LHCN-M2 (cell line): ENCODE results near the gene ITPR3. TPM values are rescaled to one million over a fixed set of nuclear protein-coding genes. Genes with fewer than 3 reads are reported as not detected.
"Not testable (repeated sequence)": the region's sequence is repeated elsewhere in the genome, so short reads cannot be mapped to it uniquely, and the experiment has no call there.

ENCODE experiments used
- DNase-seq: peaks from one replicate; pipeline ENCODE4 v3.0.0-alpha.2; 2012; ENCODE audit warnings: low read depth
- total RNA-seq: library from RNA; depleted of rRNA; stranded (reverse); fragments of >200 nt; gene quantifications from 2 replicates; pipeline ENCODE4 v1.2.3, GENCODE V29; 2014

Gene ITPR3
- total RNA-seq, 1 experiment from 2014 or later: 50.1 TPM

DNA sequence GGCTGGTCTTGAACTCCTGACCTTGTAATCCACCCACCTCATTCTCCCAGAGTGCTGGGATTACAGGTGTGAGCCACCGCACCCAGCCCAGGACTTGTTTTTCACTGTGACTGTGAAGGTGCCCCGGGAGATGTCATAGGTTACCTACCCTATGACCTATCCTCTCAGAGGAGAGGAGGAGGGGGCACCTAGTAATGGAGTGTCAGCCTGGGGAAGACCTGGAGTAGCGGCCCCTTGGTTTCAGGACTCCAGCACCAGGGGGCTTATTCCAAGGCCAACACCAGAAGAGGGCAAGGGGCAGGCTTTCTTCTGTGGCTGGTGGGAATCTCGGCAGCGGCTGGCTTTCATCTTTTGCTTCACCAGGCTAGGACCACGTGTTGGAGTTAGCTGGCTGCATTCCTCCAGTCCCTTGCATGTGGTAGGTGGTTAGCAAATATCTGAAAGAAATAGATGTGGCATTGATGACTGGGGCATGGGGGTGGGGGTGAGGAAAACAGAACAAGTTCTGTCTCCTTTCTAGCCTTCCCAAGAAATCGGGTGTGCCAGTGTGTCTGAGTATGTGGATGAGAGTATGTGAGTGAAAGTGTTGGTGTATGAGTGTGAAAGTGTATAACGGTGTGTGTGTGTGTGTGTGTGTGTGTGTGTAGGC, 7.9 kb upstream of the ITPR3 start:
- peak; percentile 81 for DNase-seq

DNA sequence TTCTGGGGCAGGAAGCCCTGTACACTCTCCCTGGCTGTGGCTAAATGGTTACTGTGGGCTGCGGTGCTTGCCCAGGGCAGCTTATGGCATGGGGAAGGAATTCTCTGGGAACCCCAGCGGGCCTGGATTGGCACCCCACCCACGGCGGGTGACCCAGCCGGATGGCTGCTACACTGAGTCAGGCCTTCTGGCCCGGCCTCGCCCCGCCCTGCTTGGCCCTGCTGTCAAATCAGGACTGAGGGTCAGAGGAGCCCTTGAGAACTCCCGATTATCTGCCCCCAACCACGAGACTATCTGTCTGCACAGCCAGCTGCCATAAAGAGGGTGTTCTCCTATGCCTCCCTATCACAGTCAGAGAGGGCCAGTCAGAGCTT, 7.3 kb upstream of the ITPR3 start:
- peak; percentile 90 for DNase-seq

DNA sequence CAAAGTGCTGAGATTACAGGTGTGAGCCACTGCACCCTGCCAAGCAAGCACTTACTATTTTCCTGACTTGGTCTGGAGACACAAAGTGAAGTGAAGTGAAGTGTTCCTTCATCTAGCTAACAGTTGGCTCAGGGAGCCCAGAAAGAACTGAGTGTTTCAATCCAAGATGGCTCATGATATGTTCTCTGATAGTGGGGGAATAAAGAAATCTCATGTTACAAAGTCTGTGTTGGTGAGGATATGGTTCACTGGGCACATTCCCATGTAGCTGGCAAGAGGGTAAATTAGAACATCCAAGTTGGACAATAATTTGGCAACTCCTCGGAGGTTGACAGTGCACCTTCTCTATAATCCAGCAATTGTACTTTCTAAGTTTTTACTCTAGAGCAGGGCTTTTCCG, 5.0 kb upstream of the ITPR3 start:
- no peak for DNase-seq

DNA sequence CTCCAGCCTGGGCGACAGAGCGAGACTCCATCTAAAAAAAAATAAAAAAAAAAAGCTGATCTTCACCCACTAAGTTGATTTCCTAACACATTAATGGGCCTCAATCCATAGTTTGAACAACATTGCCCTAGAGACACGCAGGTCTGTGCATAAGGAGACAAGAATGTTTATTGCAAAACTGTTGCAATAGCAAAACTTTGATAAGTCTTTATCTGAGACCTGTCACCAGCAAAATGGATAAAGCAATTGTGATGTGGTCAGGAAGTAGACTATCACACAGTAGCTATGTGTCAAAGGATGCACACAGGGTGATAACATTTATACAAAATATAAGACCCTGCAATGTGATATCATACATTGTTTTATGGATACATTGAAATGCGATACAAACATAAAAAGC, 4.2 kb upstream of the ITPR3 start:
- DNase-seq: no peak

DNA sequence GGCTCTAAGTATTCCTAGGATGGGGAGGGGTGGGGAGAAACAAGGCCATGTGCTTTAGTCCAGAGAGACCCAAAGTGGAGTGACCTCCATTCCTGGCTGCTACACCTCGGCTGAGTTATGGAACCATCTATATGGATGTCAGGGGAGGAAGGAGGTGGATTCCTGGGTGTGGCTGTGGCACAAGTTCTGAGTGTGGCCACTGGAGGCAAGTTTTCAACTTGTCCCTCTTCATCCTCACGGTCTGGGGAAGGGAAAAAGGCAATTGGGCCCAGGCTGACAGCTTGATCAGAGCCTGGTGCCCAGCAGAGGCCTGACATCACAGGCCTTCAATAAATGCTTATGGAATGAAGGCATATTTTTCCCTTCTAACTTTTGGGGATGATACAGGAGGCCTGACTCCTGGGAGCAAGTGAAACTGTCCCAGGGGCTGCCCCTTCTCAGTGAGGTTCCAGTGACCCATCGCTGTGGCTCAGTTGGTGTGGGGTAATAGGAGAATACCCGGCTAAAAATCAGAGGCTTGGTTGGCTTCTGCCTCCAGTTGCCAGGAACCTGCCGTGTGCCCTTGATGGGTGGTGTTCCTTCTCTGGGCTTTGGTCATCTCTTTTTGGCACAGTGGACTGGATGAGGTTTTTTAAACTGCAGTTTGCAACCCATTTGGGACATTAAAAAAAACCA, 1.8 kb upstream of the ITPR3 start:
- no peak for DNase-seq

DNA sequence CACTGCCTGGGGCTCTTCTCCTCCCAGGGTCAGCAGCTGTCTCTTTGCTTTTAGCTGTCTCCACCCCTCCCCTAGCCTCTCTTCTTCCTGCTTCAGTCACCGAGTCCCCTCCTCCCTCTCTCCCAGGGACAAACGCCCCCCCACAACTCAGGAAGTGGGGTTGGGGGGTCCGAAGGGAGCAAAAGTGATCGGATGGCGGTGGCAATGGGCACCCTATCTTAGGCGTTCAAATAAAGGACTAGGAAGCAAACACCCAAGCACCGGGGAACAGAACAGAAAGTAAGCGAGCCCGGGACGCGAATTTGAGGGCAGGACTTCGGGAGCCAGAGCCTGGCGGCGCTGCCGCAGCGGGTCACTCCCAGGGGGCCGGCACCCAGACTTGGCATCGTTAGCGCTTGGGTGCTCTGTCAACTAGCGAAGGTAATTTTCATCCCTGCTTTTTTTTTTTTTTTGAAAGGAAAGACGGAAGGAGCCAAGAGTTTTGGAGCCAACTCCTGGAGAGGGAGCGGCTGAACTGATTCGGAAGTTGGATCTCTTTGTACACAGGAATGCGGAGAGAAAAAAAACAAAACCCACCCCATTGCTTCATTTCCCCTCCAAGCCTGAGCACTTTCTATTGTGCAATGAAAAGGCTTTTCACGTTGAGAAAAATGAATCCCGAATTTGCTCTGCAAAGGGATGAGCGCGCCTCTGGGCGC, 815 bp upstream of the ITPR3 start:
- DNase-seq: peak; percentile 58

DNA sequence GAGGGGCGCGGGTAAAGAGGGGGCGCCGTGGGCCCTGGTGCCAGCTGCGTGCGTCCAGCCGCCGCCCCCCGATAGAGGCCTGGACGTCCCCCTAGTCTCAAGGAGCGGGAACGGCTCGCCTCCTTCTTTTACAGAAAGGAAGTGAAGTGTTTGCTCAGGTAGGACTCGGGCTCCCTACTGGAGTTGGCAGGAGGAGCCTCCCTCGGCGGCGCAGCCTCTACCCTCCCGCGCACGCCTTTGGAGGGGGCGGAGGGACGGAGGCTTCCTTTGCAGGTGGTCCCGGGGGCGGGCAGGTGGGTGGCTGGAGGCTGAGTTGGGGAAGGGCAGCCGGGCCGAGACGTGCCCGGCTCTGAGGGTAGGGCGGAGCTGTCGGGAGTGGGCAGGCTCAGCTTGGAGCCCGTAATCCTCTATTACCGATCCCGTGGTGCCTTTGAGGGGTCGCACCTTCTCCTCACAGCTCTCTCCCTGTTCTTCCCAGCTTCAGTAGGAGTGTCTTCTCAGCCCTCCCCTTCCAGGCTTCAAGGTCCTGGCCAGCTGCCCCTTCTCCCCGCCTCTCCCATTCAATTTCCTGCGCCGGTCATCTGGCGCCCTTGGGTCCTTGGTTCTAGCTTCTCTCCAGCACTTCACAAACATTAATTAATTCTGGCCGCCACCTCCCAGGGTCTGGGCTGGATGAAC, 728 bp downstream of the ITPR3 start:
- DNase-seq: no peak

DNA sequence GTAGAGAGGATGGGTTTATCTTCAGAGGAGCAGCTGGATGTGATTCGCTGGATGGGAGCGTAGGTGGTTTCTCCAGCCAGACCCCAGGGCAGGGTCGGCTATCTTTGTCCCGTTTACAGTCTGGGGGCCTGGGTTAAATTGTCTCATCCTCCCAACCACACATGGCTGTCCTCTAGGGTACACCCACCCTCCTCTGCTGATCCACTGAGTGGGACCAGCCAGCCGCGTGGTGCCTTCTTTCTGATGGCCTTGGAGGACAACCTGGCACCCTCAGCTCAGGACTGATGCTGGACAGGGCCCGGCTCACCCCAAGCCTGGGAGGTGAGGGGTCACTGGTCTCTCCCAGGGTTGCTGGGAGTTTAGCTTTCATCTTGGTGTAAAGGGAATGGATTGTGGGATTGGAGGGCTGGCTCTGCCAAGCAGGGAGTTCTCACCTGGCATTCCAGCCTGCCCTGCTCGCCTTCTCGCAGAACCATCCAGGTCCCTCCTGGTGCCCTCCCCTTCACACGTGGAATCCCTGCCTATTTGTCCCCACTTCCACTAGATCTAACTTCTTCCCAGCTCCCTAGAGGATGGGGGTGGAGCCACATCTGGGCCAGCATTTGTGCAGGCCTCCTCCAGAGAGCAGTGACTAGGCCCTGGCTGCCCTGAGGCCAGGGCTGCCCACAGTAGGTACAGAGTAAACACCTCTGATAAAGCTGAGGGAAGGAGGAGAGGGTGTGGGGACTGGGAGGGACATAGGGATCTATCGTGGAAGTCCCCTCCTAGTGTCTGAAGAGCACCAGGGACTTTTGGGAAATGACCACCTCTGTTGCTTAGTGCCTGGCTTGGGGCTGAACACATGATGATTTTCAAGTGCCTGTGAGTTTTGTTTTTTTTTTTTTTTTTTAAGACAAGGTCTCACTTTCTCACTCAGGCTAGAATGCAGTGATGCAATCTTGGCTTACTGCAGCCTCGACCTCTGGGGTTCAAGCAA, 1.6 kb downstream of the ITPR3 start:
- DNase-seq: no peak

DNA sequence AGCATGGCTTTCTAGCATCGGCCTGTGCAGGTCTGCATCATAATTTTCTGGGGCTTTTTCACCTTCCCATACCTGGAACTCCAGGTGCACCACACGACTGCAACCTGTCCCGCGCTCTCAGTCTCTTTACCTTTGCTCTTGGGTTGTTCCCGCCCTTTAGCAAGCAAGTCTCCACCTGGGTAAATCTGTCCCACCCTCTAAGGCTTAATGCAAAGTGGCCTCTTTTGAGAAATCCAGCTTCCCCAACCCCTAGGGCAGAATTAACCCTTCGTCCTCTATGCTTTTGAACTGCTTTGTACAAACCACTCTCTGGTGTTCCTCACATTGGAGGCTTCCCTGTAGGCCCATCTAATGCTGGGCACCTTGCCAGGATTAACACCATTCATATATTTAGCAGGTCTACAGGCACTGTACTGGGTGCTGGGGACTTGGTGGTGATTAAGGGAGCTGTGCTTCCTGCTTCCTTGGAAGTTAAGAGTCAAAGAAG, 2.8 kb downstream of the ITPR3 start:
- DNase-seq: no peak

DNA sequence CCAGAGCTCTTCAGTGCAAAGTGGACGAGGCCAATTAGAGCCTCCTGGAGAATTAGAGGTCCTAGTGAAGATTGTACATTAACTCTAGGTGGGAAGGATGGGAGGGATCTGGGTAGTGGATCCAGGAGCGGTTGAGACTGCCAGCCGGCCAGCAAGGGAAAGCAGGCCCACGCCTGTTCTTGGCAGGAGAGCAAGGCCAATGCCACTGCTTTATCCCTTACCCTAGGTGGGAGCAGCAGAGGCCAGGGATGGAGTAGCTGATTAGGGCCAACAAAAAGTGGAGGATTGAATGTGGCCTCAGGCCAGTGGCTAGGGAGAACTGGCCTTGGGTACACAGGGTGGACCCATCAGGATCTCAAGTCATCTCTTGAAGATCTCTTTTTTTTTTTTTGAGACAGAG, 3.7 kb downstream of the ITPR3 start:
- DNase-seq: no peak

DNA sequence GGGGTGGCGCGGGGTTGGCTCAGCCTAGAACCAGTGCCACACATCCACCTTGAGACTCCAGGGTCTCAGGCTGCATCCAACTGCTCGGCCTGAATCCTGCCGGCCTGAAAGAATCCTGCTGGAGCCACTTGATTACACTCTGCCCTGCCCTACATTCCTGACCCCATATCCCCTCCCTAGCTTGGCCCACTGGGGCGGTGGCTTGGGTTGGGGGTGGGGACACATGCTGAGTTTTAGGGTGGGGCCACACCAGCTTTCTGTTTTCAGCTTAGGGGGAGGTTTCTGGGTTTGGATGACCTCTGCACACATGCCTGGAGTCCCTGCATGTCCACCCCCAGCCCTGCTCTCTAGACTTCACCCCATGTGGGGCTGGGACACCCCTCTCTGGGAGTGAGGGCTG, 6.8 kb downstream of the ITPR3 start:
- no peak for DNase-seq

DNA sequence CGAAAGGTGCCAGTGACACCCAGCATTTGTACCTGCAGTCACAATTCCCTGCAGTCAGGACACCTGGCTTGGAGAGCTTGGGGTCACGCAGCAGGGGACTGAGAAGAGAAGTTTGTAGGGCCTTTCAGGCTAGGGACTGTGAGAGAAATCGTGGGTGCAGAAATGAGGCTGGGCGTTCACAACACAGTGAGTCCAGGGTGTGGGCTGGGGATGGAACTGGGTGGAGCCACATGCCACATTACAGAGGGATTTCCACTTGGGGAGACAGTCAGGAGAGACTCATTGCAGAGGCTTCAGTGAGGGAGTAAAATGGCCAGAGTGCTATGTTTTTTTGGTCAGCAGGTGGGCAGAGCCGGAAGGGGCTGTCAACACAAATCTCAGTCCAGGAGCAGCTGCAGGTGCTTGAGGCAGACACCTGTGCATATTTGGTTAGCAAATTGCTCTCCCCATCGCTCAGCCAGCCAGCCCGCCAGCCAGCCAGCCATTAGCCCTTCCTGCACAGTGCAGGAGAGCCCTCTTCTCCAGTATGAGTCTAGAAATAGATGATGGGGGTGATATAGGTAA, 7.4 kb downstream of the ITPR3 start:
- no peak for DNase-seq

DNA sequence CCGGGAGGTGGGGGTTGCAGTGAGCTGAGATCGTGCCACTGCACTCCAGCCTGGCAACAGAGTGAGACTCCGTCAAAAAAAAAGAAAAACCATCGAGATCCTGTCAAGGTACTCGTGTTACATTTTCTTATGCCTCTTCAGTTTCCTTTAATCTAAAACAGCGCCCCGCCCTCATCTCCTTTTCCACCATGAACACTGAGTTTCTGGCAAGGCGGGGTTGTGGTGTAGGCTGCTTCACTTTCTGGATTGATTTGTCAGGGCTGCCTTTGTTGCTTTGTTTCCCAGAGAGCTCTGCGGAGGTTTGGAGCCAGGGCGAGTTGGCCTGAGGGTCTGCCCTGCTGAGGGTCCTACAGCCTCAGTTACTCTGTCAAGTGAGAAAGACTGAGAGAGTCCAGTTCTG, 8.9 kb downstream of the ITPR3 start:
- DNase-seq: no peak

DNA sequence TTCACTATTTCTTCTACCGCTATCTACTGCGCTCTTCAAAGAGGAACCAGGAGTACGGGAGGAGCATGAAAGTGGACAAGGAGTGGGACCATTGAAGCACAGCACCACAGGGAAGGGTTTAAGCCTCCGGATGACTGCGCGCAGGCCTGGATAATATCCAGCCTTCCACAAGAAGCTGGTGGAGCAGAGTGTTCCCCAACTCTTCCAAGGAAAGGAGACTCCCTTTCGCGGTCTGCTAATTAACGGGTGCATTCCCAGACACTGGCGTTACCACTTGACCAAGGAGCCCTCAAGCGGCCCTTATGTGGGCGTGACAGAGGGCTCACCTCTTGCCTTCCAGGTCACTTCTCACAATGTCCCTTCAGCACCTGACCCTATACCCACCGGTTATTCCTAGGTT, 10.4 kb downstream of the ITPR3 start:
- not testable (repeated sequence) for DNase-seq

DNA sequence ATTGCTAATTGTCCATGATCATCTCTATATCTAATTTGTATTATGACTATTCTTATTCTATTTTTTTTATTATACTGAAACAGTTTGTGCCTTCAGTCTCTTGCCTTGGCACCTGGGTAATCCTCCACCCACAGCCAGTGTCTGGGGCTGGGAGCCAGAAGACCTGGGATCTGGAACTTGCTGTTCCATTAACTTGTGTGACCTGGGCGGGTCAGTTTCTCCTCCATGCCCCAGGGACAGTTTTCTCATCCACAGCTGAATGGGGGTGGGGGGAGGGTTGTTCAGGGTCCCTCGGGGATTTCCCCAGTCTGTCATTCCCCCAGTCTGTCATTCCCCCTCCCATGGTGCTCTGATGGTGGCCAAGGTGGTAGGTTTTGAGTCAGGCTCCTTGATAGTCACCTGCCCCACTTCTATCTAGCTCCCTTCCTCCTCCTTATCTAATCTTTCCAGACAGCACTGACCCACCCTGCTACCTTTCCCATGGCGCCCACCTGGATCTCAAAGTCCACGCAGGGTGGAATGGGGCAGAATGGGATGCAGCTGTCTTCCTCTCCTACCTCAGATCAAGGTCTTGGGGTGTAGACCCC, 10.9 kb downstream of the ITPR3 start:
- DNase-seq: no peak

DNA sequence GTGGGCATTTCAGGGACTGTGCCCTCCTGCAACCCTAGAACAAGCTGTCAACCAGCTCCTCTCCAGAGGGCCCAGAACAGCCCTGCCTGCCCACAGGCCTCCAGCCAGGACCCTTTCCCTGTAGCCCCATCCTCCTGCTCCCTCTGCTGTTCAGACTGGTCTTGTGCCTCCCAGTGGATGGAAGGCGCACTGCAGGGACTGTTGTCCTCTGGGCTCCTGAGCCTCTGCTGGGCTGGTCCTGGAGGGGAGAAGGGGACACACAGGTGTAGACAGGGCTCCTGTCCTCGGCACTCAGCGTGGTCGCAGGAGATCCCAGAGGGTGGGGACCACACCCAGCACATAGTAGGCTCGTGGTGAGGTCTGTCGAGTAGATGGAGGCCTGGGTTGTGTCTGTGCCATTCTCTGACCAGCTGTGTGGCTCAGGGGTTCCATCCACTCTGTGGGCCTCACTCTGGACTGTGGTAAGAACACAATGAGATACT, 11.5 kb downstream of the ITPR3 start:
- DNase-seq: peak; percentile 64

DNA sequence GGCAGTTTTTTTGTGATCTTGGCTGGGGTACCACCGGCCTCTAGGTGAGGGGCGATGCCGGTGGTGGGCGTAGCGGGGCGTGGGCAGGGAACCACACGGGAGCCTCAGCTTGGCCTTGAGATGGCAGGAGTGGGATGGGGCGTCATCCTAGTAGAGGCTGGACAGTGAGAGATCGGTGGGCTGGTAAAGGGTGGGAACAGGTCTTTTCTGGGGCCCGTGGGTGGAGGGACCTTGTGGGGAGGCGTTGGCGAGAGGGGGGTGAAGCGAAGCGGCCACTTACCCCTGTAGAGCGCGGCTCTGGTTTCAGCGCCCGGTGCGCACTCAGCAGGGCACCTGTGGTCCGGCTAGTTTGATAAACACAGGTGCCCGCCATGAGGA, 12.0 kb downstream of the ITPR3 start:
- DNase-seq: no peak

DNA sequence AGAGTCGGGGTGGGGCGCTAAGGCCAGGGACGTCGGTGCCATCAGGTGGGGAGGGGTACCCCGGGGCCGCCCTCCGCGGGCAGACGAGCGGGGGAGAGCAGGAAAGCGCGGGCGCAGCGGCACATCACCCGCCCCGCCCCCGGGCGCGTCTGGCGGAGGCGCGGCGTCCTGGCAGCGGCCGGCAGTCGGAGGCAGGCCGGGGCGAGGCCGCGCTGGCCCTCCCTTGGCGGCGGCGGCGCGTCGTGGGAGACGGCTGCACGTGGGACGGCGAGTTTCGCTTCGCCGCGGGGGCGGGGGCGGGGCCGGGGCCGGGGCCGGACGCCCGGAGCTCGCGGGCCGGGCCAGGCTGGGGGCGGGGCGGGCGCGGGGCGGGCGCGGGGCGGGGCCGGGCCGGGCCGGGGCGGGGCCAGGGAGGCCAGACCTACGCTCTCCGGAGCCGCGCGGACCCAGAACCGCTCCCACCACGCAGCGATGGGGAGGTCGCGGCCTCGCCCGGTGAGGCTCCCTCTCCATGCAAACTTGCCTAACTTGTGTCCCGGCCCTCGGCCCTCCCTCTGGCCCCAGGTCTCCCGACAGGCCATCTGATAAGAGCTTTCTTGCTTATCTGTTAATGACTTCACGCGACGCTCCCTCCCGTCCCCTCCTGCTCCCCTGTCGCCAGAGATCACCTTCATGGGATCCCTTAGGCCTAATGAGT, 12.5 kb downstream of the ITPR3 start:
- DNase-seq: peak; percentile 58

DNA sequence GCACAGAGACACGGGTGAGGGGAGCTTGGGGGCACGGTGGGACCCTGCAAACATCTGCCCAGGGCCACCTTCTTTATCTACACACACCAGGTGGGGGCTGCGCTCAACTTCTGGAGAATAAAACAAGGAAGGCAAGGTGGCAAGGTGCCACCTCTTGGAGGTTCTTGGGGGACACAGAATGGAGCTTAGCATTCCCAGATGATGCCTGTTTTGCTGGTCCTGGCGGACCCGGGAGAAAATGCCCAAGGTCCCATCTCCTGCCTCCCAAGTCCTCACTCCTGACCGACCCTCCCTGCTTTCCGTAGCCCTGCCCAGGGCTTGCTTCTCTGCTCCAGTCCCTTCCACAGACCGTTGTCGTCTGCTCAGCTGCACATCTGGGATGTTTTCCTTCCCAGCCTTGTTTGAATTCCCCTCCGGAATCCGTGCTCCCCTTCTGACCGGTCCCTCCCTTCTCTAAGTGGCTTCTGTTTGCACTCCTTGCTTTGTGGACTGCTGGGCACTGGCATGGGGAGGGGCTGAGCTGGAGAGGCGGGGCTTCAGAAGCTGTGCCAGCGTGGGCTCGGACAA, 13.1 kb downstream of the ITPR3 start:
- DNase-seq: no peak
